HepG2 (cell line): ENCODE data around the gene CEACAM3. TPM values are rescaled to one million over a fixed set of nuclear protein-coding genes. Genes with fewer than 3 reads are reported as not detected.

Experiments used
- ATAC-seq: fragments of 200-7000 bp; cut with Tn5 transposase; 3 replicates; pipeline ENCODE4 v1.9.1; 2020; ENCODE audit warnings: mild to moderate bottlenecking, moderate library complexity
- Bru-seq: library from RNA; stranded (reverse); fragments of 400-500 nt; gene quantifications from one replicate; lab custom pipeline; 2021; lab: Mats Ljungman, UMichigan
- BruChase-seq, 2 experiments: library from RNA; stranded (reverse); fragments of 400-500 nt; gene quantifications; one replicate each; lab custom pipeline; 2021; lab: Mats Ljungman, UMichigan
- BruUV-seq: library from RNA; stranded (reverse); fragments of 400-500 nt; replicated peaks from 2 replicates; lab custom pipeline; 2021; lab: Mats Ljungman, UMichigan
- CTCF ChIA-PET: fragments of 300-600 bp; formaldehyde crosslinking; extraction: SDS; loops from one replicate; lab custom pipeline; 2021; ENCODE audit warnings: low total read pairs, inconsistent platforms, low intra/inter-chr PET ratio; lab: Yijun Ruan, JAX
- POLR2A ChIA-PET: fragments of 350-600 bp; sonication (Branson Sonifier 250); formaldehyde crosslinking; loops from one replicate; lab custom pipeline; 2020; ENCODE audit warnings: antibody characterized with exemption, inconsistent platforms; lab: Yijun Ruan, JAX
- DNase-seq: peaks from one replicate; pipeline ENCODE4 v3.0.0-alpha.2; 2015; ENCODE audit warnings: low spot score
- FAIRE-seq: peaks from 3 replicates; lab custom pipeline; 2011; peaks lifted over from hg19 to GRCh38; lab: Jason Lieb, UNC
- H2AFZ ChIP-seq: one replicate; pipeline ENCODE4 v1.6.1; 2011; ENCODE audit warnings: low read length, inconsistent platforms
- H3K27ac ChIP-seq: fragments of 300-600 bp; 3 replicates; pipeline ENCODE4 v1.8.0; 2011; ENCODE audit warnings: mixed run types, mild to moderate bottlenecking, mixed read lengths, low read length, inconsistent platforms; ENCODE audit not compliant: insufficient read depth; ENCODE audit errors: extremely low read length
- H3K27me3 ChIP-seq, 2 experiments: fragments of 200-600 bp in 1 of 2; 2 replicates in 1 of 2; 3 replicates in 1 of 2; pipeline versions ENCODE4 v1.6.0 to v1.8.0; 2011; ENCODE audit warnings: low read length in 2 of 2, mild to moderate bottlenecking in 2 of 2, moderate library complexity in 2 of 2, inconsistent platforms in 1 of 2; ENCODE audit not compliant: insufficient read depth in 2 of 2, control insufficient read depth in 1 of 2
- H3K36me3 ChIP-seq, 2 experiments: fragments of 200-600 bp in 1 of 2; replicated peaks in 1 of 2; 2 replicates in 1 of 2; 3 replicates in 1 of 2; pipeline versions ENCODE4 v1.5.1 to v1.8.0; 2011; ENCODE audit warnings: low read length in 2 of 2, inconsistent platforms in 1 of 2; ENCODE audit not compliant: insufficient read depth in 2 of 2, control insufficient read depth in 1 of 2
- H3K4me1 ChIP-seq: 2 replicates; pipeline ENCODE4 v1.5.1; 2012; ENCODE audit warnings: low read length, inconsistent platforms; ENCODE audit not compliant: insufficient read depth
- H3K4me2 ChIP-seq: 2 replicates; pipeline ENCODE4 v1.6.0; 2011; ENCODE audit warnings: low read depth, low read length, inconsistent platforms
- H3K4me3 ChIP-seq, 3 experiments: fragments of 200-600 bp in 1 of 3; sonication (generic), shearing (Covaris generic) in 1 of 3; replicated peaks in 1 of 3; 2 replicates each; pipeline ENCODE4 v1.5.1; 2011 to 2016; ENCODE audit warnings: low read length in 3 of 3, inconsistent platforms in 2 of 3, low read depth in 2 of 3, mild to moderate bottlenecking in 2 of 3, control low read depth in 1 of 3, mixed read lengths in 1 of 3; ENCODE audit not compliant: insufficient read depth in 1 of 3
- H3K79me2 ChIP-seq: one replicate; pipeline ENCODE4 v1.6.1; 2011; ENCODE audit warnings: low read length, inconsistent platforms; ENCODE audit not compliant: insufficient read depth
- H3K9ac ChIP-seq: 2 replicates; pipeline ENCODE4 v1.6.0; 2011; ENCODE audit warnings: mild to moderate bottlenecking, low read depth, low read length, inconsistent platforms; ENCODE audit not compliant: insufficient read depth
- H3K9me3 ChIP-seq: 2 replicates; pipeline ENCODE4 v1.5.1; 2012; ENCODE audit warnings: mild to moderate bottlenecking, low read length
- H4K20me1 ChIP-seq: 2 replicates; pipeline ENCODE4 v1.6.0; 2011; ENCODE audit warnings: inconsistent platforms, mild to moderate bottlenecking, low read length, moderate library complexity; ENCODE audit not compliant: insufficient read depth
- ETV6 ChIP-seq: sonication (generic); formaldehyde crosslinking; conservative IDR thresholded peaks from 2 replicates; pipeline ENCODE4 v1.4.0; 2020; ENCODE audit warnings: missing genetic modification reagents
- KAT2B ChIP-seq: fragments of 150-350 bp; IDR thresholded peaks from 2 replicates; pipeline ENCODE4 v1.6.1; 2014; ENCODE audit warnings: low read depth, low read length, borderline replicate concordance
- RBM22 ChIP-seq: fragments of 200-400 bp; formaldehyde crosslinking; optimal IDR thresholded peaks from 2 replicates; pipeline ENCODE3; 2017; ENCODE audit warnings: mild to moderate bottlenecking, low read length, moderate library complexity
- RFX3 ChIP-seq: IDR thresholded peaks from 2 replicates; pipeline ENCODE4 v1.6.1; 2016; ENCODE audit warnings: missing biosample characterization, missing genetic modification reagents
- SOX6 ChIP-seq, 2 experiments: fragments of 450-650 bp in 1 of 2; sonication (generic) in 1 of 2; formaldehyde crosslinking in 1 of 2; IDR thresholded peaks; 2 replicates each; pipeline versions ENCODE4 v1.4.0 to v1.6.1; 2017 to 2020; ENCODE audit warnings: antibody characterized with exemption in 1 of 2, mild to moderate bottlenecking in 1 of 2, missing genetic modification reagents in 1 of 2
- ZNF451 ChIP-seq: sonication (generic); formaldehyde crosslinking; IDR thresholded peaks from 2 replicates; pipeline ENCODE4 v1.5.0; 2020; ENCODE audit warnings: mild to moderate bottlenecking, missing genetic modification reagents
- ZNF773 ChIP-seq: sonication (generic); formaldehyde crosslinking; IDR thresholded peaks from 2 replicates; pipeline ENCODE4 v1.4.0; 2020; ENCODE audit warnings: missing genetic modification reagents, borderline replicate concordance
- ZNF782 ChIP-seq: sonication (generic); formaldehyde crosslinking; IDR thresholded peaks from 2 replicates; pipeline ENCODE4 v1.4.0; 2020; ENCODE audit warnings: missing genetic modification reagents, mild to moderate bottlenecking, borderline replicate concordance
- in situ Hi-C: cut with HindIII; loops from 2 replicates; pipeline ENCODE4 v1.10.0; 2017; ENCODE audit warnings: low pct_unique_long_range_greater_than_20kb; ENCODE audit not compliant: extremely low pct_ligation_motif_present
- intact Hi-C: fragments of 100-400 bp; cut with micrococcal nuclease; formaldehyde crosslinking; loops from one replicate; pipeline ENCODE4 v1.10.0; 2022; ENCODE audit not compliant: unreplicated experiment
- long read RNA-seq, 2 experiments: library from RNA in 1 of 2; library from polyadenylated mRNA in 1 of 2; stranded (forward) in 1 of 2; unstranded in 1 of 2; transcript quantifications; one replicate each; pipeline ENCODE4 v2.0.0, GENCODE V29; 2019 to 2022
- polyA minus RNA-seq, 3 experiments: library from RNA; depleted of rRNA, polyadenylated mRNA; stranded (reverse); fragments of >200 nt; gene quantifications; 2 replicates each; pipeline ENCODE4 v1.2.3, GENCODE V29; 2011; ENCODE audit warnings: low replicate concordance in 1 of 3
- polyA plus RNA-seq, 8 experiments: library from polyadenylated mRNA; depleted of rRNA in 3 of 8; stranded (reverse) in 7 of 8; unstranded in 1 of 8; fragments of >200 nt; fragmentation: Illumina TruSeq in 4 of 8; extraction: Trizol in 4 of 8; gene quantifications; 2 replicates each; pipeline versions ENCODE4 v1.2.1 to v1.2.3, GENCODE V29; 2011 to 2016; ENCODE audit warnings: low read depth in 4 of 8, missing spikeins in 1 of 8, mixed read lengths in 1 of 8; ENCODE audit not compliant: insufficient read depth in 1 of 8
- total RNA-seq, 5 experiments: library from RNA; depleted of rRNA; stranded (reverse); fragments of >200 nt; fragmentation: Illumina TruSeq; extraction: Trizol; gene quantifications; 2 replicates each; pipeline ENCODE4 v1.2.3, GENCODE V29; 2016; ENCODE audit warnings: low read depth in 1 of 5
- TF ChIP-seq, protein P1 (sequence below): sonication (generic); formaldehyde crosslinking; IDR thresholded peaks from 2 replicates; pipeline ENCODE4 v1.4.0; 2020; ENCODE audit warnings: mild to moderate bottlenecking, missing genetic modification reagents
- TF ChIP-seq, protein P2 (sequence below): sonication (generic); formaldehyde crosslinking; IDR thresholded peaks from 2 replicates; pipeline ENCODE4 v1.8.1; 2023; ENCODE audit warnings: missing genetic modification reagents, inconsistent platforms, borderline replicate concordance
- TF ChIP-seq, protein P3 (sequence below): sonication (generic); formaldehyde crosslinking; IDR thresholded peaks from 2 replicates; pipeline ENCODE4 v1.9.0; 2021; ENCODE audit warnings: missing genetic modification reagents, mild to moderate bottlenecking, borderline replicate concordance
- TF ChIP-seq, protein P4 (sequence below): sonication (generic); formaldehyde crosslinking; IDR thresholded peaks from 2 replicates; pipeline ENCODE4 v1.5.0; 2020; ENCODE audit warnings: mild to moderate bottlenecking, missing genetic modification reagents
- TF ChIP-seq, protein P5 (sequence below): IDR thresholded peaks from 2 replicates; pipeline ENCODE4 v1.6.1; 2016; ENCODE audit warnings: missing genetic modification reagents, missing compliant biosample characterization

The CEACAM3 gene
- total RNA-seq (2016; rRNA removed; fragmentation: Illumina TruSeq; extraction: Trizol) (not detected in 2 replicates), polyA plus RNA-seq (2011; rRNA removed) (not detected in 2 replicates), polyA minus RNA-seq (2011; rRNA and poly(A)+ RNA removed; ENCODE audit: low replicate concordance) (not detected in 2 replicates), Bru-seq, nascent RNA (not detected), BruChase-seq, experiment 1, labeled RNA remaining after a 6-hour chase (not detected), BruChase-seq, experiment 2, labeled RNA remaining after a 2-hour chase (not detected)
- not detected in 2 replicates for total RNA-seq (2016; cell fraction: cytosol; rRNA removed; fragmentation: Illumina TruSeq; extraction: Trizol; ENCODE audit: low read depth)
- total RNA-seq (2016; cell fraction: insoluble cytoplasmic fraction; rRNA removed; fragmentation: Illumina TruSeq; extraction: Trizol): not detected in 2 replicates
- not detected in 2 replicates for total RNA-seq (2016; cell fraction: membrane; rRNA removed; fragmentation: Illumina TruSeq; extraction: Trizol)
- total RNA-seq (2016; cell fraction: nucleus; rRNA removed; fragmentation: Illumina TruSeq; extraction: Trizol): not detected in 2 replicates
- polyA plus RNA-seq (2011; cell fraction: cytosol; rRNA removed): not detected in 2 replicates
- polyA plus RNA-seq (2011; cell fraction: nucleus; rRNA removed): not detected in 2 replicates
- polyA plus RNA-seq (2012): not detected in 2 replicates
- not detected in 2 replicates for polyA plus RNA-seq (2016; cell fraction: cytosol; fragmentation: Illumina TruSeq; extraction: Trizol; ENCODE audit: low read depth)
- not detected in 2 replicates for polyA plus RNA-seq (2016; cell fraction: insoluble cytoplasmic fraction; fragmentation: Illumina TruSeq; extraction: Trizol; ENCODE audit: low read depth)
- not detected in 2 replicates for polyA plus RNA-seq (2016; cell fraction: membrane; fragmentation: Illumina TruSeq; extraction: Trizol; ENCODE audit: low read depth)
- polyA plus RNA-seq (2016; cell fraction: nucleus; fragmentation: Illumina TruSeq; extraction: Trizol; ENCODE audit: insufficient read depth, low read depth): not detected in 2 replicates
- not detected in 2 replicates for polyA minus RNA-seq (2011; cell fraction: cytosol; rRNA and poly(A)+ RNA removed)
- not detected in 2 replicates for polyA minus RNA-seq (2011; cell fraction: nucleus; rRNA and poly(A)+ RNA removed)
- long read RNA-seq, experiment 1: 0 reads
- long read RNA-seq, experiment 2: 0 reads

DNA sequence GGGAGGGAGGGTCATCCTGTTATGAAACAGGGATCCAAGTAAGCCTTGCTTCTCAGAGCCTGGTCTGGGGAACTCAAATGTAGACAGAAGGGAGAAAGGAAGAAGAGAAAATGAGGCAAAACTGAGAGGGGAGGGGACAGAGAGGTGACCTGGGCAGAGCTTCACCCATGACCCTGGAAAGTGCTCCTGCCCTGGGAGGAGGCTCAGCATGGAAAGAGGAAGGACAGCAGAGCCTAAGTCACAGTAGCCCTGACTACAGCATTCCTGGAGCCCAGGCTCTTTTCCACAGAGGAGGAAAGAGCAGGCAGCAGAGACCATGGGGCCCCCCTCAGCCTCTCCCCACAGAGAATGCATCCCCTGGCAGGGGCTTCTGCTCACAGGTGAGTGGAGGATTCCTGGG lies at the start of gene CEACAM3:
TSS of gene CEACAM3 (plus strand) at position 226 of the 400 bp plus-strand sequence. CDS start at position 317, 91 bp downstream.
- Histone ChIP-seq H3K4me1 (peaks cover 10% of the 10 kb centered on the region), H2AFZ (no peak within 1 kb of the TSS), H3K9me3 (no peaks in the 10 kb centered on the region), H3K9ac (no peak within 1 kb of the TSS), H3K36me3 (no peaks in the 10 kb centered on the region), H3K4me3 (no peak within 1 kb of the TSS), H3K4me2 (no peak within 1 kb of the TSS), H3K79me2 (no peaks in the 10 kb centered on the region), H3K27ac (no peak within 1 kb of the TSS), H3K27me3 (peaks cover 0 to 12% of the 10 kb centered on the region in 2 experiments; a peak in 2 of 5 replicates), H4K20me1 (no peaks in the 10 kb centered on the region)
- in situ Hi-C loops (no loop called here), intact Hi-C loops (loop anchor here (10.0 kb wide), 1 partner anchor 158 kb away; the partner anchor contains the start of gene RABAC1)
- ChIA-PET POLR2A (no interaction called here), CTCF (no interaction called here)
- FAIRE-seq: no peak
- no TSS peak for BruUV-seq
- TF ChIP-seq ZNF782 (CRISPR knock-in tag) (no peak), SOX6 (IDR thresholded peaks at IDR 0.05) (no peak), SOX6 (CRISPR knock-in tag; IDR thresholded peaks at IDR 0.05) (no peak), ZNF451 (no peak), RFX3 (CRISPR knock-in tag) (no peak), ZNF773 (no peak), RBM22 (no peak), KAT2B (no peak), ETV6 (CRISPR knock-in tag) (no peak)
- TF ChIP-seq, protein P1, sequence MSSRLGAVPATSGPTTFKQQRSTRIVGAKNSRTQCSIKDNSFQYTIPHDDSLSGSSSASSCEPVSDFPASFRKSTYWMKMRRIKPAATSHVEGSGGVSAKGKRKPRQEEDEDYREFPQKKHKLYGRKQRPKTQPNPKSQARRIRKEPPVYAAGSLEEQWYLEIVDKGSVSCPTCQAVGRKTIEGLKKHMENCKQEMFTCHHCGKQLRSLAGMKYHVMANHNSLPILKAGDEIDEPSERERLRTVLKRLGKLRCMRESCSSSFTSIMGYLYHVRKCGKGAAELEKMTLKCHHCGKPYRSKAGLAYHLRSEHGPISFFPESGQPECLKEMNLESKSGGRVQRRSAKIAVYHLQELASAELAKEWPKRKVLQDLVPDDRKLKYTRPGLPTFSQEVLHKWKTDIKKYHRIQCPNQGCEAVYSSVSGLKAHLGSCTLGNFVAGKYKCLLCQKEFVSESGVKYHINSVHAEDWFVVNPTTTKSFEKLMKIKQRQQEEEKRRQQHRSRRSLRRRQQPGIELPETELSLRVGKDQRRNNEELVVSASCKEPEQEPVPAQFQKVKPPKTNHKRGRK: no peak
- TF ChIP-seq, protein P2, sequence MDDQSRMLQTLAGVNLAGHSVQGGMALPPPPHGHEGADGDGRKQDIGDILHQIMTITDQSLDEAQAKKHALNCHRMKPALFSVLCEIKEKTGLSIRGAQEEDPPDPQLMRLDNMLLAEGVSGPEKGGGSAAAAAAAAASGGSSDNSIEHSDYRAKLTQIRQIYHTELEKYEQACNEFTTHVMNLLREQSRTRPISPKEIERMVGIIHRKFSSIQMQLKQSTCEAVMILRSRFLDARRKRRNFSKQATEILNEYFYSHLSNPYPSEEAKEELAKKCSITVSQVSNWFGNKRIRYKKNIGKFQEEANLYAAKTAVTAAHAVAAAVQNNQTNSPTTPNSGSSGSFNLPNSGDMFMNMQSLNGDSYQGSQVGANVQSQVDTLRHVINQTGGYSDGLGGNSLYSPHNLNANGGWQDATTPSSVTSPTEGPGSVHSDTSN (CRISPR knock-in tag): no peak
- TF ChIP-seq, protein P3, sequence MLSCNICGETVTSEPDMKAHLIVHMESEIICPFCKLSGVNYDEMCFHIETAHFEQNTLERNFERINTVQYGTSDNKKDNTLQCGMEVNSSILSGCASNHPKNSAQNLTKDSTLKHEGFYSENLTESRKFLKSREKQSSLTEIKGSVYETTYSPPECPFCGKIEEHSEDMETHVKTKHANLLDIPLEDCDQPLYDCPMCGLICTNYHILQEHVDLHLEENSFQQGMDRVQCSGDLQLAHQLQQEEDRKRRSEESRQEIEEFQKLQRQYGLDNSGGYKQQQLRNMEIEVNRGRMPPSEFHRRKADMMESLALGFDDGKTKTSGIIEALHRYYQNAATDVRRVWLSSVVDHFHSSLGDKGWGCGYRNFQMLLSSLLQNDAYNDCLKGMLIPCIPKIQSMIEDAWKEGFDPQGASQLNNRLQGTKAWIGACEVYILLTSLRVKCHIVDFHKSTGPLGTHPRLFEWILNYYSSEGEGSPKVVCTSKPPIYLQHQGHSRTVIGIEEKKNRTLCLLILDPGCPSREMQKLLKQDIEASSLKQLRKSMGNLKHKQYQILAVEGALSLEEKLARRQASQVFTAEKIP: no peak
- TF ChIP-seq, protein P4, sequence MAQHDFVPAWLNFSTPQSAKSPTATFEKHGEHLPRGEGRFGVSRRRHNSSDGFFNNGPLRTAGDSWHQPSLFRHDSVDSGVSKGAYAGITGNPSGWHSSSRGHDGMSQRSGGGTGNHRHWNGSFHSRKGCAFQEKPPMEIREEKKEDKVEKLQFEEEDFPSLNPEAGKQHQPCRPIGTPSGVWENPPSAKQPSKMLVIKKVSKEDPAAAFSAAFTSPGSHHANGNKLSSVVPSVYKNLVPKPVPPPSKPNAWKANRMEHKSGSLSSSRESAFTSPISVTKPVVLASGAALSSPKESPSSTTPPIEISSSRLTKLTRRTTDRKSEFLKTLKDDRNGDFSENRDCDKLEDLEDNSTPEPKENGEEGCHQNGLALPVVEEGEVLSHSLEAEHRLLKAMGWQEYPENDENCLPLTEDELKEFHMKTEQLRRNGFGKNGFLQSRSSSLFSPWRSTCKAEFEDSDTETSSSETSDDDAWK (CRISPR knock-in tag): no peak
- TF ChIP-seq, protein P5, sequence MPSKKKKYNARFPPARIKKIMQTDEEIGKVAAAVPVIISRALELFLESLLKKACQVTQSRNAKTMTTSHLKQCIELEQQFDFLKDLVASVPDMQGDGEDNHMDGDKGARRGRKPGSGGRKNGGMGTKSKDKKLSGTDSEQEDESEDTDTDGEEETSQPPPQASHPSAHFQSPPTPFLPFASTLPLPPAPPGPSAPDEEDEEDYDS (CRISPR knock-in tag): no peak
- DNase-seq: no peak
- ATAC-seq: no peak
